ENCODE results near the gene SETD5. TPM values are rescaled to one million over a fixed set of nuclear protein-coding genes. Genes with fewer than 3 reads are reported as not detected.
A peak's percentile ranks its signal among the peaks of the same experiment; 100 is the strongest.

Gene SETD5
- total RNA-seq, 1 donor from 2014 or later: 88.4 TPM

- DNase-seq (ENCODE audit: extremely low read depth, low read depth, low spot score): no peak
These were observed 9.6 kb downstream of the SETD5 start for GRCh38 chr3:9406856-9407626.

- DNase-seq (ENCODE audit: extremely low read depth, low read depth, low spot score): no peak
These were observed 10.6 kb downstream of the SETD5 start for GRCh38 chr3:9408061-9408460.

- no peak for DNase-seq (ENCODE audit: extremely low read depth, low read depth, low spot score)
These were observed 11.1 kb downstream of the SETD5 start for GRCh38 chr3:9408546-9408945.

GRCh38 chr3:9409981-9410854 lies 12.8 kb downstream of the SETD5 start:
- no peak for DNase-seq (ENCODE audit: extremely low read depth, low read depth, low spot score)

GRCh38 chr3:9411302-9411701 lies 13.9 kb downstream of the SETD5 start:
- no peak for DNase-seq (ENCODE audit: extremely low read depth, low read depth, low spot score)

GRCh38 chr3:9412293-9412692 lies 14.9 kb downstream of the SETD5 start:
- DNase-seq (ENCODE audit: extremely low read depth, low read depth, low spot score): no peak

DNA sequence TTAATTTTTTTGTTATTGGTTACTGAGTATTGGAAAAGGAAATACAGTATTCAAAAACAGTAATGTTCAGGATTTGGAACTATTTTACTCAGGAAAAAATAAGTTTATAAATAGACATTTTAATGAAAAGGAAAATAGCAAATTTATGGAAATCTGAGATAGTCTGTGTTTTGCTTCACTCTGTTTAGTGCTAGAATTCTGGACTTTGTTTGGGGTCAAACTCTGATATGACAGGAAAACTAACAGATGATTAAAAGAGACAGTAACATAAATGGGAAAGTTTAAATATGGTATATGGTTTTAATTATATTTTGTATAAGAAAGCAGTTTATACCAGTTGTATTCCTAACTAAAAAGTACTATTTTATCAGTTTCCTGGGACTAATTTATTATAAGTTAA lies 17.4 kb downstream of the SETD5 start:
- no peak for DNase-seq (ENCODE audit: extremely low read depth, low read depth, low spot score)

DNA sequence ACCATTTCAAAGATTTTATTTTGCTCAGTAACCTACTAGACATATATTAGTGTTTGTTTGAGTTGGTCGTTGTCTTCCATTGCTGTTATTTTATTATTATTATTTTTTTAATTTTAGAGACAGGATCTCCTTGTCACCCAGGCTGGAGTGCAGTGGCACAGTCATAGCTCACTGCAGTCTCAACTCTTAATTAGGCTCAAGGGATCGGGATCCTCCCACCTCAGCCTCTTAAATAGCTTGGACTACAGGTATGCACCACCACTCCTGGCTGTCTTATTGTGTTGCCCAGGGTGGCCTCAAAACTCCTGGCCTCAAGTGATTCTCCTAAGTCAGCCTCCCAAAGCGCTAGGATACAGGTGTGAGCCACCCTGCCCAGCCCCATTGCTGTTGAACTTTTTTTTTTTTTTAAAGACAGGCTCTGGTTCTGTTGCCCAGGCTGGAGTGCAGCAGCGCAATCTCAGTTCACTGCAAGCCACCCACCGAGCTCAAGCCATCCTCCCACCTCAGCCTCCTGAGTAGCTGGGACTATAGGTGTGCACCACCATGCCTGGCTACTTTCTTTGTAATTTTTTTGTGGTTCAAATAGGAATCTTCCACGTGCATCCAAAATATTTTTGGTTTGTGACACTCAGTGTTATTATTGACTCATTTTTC lies 18.2 kb downstream of the SETD5 start:
- DNase-seq (ENCODE audit: extremely low read depth, low read depth, low spot score): no peak

- DNase-seq (ENCODE audit: extremely low read depth, low read depth, low spot score): no peak
These were observed 18.8 kb downstream of the SETD5 start for GRCh38 chr3:9416139-9416780.

DNA sequence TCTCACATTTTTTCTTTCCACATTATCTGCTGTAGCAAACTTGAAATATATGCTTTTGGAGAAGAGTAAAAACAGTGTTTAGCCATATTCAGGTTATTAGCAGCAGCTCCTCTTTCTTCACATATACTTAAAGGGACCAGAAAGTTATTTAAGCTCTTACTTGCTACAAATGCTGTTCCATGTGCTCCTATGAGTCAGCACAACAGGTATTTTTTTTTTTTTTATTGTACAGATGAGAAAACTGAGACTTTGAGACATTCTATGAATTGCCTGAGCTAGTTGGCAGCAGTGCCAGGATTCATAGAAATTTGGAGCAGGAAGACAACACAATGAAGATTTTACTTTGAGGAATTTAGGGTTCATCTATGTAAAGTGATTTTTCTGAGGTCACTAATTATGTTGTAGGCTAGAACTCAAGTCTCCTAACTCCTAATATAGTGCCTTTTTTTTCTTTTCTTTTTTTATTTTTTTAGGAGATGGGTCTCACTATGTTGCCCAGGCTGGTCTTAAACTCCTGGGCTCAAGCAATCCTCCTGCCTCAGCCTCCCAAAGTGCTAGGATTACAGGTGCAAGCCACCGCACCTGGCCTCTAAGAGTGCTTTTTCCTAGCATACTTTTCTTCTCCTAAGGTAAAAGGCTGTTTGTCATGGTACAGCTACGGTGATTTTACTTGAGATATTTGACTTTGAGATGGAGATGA lies 23.6 kb downstream of the SETD5 start:
- peak; percentile 22 for DNase-seq (ENCODE audit: extremely low read depth, low read depth, low spot score)

DNA sequence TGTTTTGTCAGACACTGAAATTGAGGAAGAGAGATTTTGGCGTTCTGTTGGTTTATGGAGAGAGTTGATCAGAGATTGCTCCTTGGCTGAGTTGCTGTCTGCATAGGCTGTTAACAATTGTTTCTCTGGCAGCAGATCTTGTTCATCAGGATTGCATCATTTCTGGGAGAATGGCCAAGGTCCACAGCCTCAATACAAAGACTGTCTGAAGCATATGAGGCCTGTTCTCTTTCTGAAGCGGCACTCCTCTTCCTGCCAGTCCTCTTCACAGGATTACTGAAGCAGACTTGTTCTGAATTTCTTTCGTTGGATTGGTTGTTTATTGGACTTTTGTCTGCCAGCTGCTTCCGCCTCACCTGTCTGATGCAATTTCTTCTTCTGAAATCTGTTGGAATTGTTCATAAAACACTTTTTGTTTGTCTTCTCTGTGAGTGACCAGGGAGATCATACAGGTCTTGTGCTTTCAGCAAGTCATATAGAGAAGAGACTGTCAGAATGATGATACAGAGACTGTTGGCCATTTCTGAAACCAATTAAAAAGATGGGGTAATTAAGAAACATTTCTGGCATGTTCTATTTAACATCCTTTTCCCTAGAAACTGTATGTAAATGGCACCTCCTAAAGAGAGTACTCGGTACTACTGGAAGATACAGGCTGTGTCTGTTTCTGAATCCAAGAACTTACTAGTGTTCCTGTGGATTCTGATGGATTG lies 25.5 kb downstream of the SETD5 start:
- peak; percentile 93 for DNase-seq (ENCODE audit: extremely low read depth, low read depth, low spot score)

DNA sequence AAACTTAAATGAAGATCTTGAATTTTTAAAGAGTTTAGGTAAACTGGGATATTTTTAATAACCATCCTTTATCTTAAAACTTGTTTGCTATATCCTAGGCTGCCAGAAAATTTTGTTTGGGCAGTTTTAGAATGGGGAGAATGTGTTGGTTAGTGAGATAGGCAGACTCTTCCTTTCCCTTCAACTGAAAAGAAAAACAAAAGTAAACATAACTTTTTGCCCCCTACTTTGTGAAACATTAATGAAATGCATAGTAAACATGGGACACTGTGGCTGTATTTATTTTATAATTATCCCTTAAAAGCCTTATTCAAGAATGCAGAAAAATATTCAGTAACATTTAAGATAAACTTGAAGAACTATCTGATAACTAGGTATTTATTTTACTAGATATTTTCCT lies 31.0 kb downstream of the SETD5 start:
- no peak for DNase-seq (ENCODE audit: extremely low read depth, low read depth, low spot score)

GRCh38 chr3:9430733-9431132 lies 33.3 kb downstream of the SETD5 start:
- no peak for DNase-seq (ENCODE audit: extremely low read depth, low read depth, low spot score)

GRCh38 chr3:9433627-9434521 lies 36.5 kb downstream of the SETD5 start:
- no peak for DNase-seq (ENCODE audit: extremely low read depth, low read depth, low spot score)

DNA sequence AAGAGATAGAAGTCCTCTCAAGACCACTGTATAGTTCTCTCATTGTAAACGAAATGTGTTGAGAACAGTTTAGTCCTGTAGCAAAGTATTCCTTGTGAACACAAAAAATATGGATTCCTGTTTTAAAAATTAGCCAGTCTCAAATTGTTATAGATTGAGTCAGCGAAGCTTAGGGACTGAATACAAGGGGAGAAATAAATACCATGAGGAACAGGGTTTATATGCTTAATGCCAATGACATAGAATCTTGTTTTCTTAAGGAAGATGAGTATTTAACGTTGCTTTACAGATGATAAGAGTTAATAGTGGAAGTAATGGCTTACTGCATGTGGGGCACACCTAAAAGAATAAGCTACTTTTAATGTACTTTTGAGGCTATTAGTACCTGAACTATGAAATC lies 37.9 kb downstream of the SETD5 start:
- DNase-seq (ENCODE audit: extremely low read depth, low read depth, low spot score): no peak

DNA sequence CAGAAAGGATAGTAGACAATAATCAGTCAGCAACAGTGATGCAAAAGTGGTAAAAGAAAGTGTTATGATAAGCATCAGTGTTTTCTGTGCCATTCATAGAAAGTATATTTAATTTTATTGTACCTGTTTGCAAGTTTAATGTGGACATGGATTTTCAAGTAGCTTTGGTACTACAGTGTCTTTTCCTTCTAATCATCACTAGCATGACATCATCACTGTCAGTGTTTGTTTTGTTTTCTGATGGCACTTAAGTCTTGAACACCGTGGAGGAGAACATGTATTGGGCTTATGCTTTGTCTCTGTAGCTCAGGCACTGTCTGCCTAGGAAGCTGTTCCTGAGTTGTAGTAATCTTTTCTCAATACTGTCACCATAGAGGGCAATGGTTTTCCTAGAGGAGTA lies 41.9 kb downstream of the SETD5 start:
- no peak for DNase-seq (ENCODE audit: extremely low read depth, low read depth, low spot score)

DNA sequence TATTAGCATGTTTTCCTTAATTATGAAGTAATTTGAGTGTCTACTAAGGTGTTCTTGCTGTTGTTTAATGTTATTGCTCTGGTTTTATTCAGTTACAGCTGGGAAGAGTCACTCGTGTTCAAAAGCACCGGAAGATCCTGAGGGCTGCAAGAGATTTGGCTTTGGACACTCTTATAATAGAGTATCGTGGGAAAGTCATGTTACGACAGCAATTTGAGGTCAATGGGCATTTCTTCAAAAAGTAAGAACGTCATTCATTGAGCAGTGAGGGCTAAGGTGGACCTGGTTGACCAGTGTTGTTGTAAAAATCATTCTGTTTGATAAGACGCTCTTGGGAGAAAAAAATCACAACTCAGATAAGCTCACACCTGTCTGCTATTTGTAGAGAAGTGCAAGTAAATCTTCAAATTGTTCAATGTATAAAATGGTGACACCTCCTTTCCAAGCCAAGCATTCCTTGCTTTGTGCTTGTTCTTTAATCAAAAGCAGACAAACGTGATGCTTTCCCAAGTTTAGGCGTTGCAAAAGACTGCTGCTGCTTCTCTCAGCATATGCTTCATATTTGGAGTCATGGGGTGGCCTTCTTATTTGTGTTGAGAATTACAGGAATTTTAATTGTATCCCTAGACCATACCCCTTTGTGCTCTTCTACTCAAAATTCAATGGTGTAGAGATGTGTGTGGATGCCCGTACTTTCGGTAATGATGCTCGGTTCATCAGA lies 44.2 kb downstream of the SETD5 start:
- no peak for DNase-seq (ENCODE audit: extremely low read depth, low read depth, low spot score)

- no peak for DNase-seq (ENCODE audit: extremely low read depth, low read depth, low spot score)
These were observed 50.7 kb downstream of the SETD5 start for GRCh38 chr3:9448071-9448470.

Measured in glomerular endothelial cell (primary cell).